Measurements from ENCODE around the gene PLCD3. TPM values are rescaled to one million over a fixed set of nuclear protein-coding genes. Genes with fewer than 3 reads are reported as not detected.

The PLCD3 gene
- total RNA-seq, 2 experiments from 2014 or later: 4.2 to 4.9 TPM

GRCh38 chr17:45147581-45148182, 15.4 kb upstream of the PLCD3 start:
- peaks cover 29% of the 10 kb centered on the region for H3K4me1 Mint-ChIP-seq

DNA sequence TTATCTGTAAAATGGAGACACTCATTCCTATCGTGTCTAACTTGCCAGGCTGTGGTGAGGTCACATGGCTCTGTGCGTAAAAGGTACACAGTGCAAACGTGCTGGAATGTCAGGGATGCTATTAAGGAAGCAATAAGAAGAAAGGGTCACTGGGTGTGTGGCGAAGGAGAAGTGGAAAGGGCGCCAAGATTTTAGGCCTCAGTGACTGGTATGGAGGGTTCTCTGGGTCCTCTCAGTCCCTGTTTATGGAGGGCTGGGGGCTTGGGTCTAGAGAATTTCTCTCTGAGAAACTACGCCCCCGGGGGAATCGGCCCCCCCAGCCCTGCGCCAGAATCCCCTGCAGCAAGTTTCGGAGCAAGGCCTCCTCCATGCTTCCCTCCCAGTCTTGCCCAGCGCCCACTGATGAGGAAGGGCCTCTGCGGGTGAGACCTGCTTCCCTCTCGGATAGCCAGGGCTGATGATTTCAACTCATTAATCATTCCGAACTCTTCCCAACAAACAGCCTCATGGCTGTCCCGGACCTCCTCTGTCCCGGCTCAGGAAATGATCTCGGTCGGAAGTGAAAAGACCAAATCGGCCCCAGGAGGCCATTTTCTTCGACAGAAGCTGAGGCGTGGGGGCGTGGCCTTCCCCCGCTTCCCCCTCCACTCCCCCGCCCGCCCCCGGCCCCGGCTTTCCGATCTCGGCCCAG, 14.7 kb upstream of the PLCD3 start:
- Mint-ChIP-seq H3K4me3 (peak overlapping the region; percentile 99), H3K4me1 (peaks cover 29% of the 10 kb centered on the region), H3K27me3 (no peaks in the 10 kb centered on the region), H3K36me3 (peaks cover 8% of the 10 kb centered on the region), H3K27ac (peak overlapping the region; percentile 100), H3K9me3 (no peaks in the 10 kb centered on the region)
- ATAC-seq (ENCODE audit: low read depth) (peak; percentile 6), DNase-seq (no peak)
- POLR2A ChIA-PET: interaction anchor here (0.7 to 8.8 kb wide), 12 partner anchors 10 to 170 kb away, joined by 3 to 290 read pairs (median 12); partner anchors contain the start of genes ACBD4, HEXIM2, MAP3K14 and NMT1

More at GRCh38 chr17:45147581-45148182, 15.4 kb upstream of the PLCD3 start:
- POLR2A ChIA-PET: interaction anchor here (0.6 to 8.8 kb wide), 24 partner anchors 8 to 1615 kb away, joined by 3 to 290 read pairs (median 9); partner anchors contain the start of genes ACBD4, FMNL1, HEXIM2 and MAP3K14
- Mint-ChIP-seq H3K27ac (peak overlapping the region; percentile 100), H3K27me3 (no peaks in the 10 kb centered on the region), H3K9me3 (no peaks in the 10 kb centered on the region), H3K36me3 (peaks cover 8% of the 10 kb centered on the region), H3K4me3 (peak overlapping the region; percentile 99)
- peak; percentile 27 for ATAC-seq (ENCODE audit: low read depth)
- DNase-seq: peak; percentile 86

DNA sequence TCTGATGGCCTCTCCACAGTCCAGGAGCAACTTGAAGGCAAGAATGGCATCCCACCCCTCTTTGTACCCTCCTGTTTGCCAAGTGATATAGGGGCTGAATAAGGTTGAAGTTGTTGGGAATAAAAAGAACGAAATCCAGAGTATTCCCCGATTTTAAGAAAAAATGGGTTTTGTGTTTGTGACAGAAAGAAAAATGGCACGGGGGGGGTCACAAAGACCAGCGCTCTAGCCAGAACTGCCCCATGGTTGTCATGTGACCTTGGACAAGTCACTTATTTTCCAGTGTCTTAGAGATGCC, 14.2 kb upstream of the PLCD3 start:
- POLR2A ChIA-PET: interaction anchor here (0.9 to 8.8 kb wide), 3 partner anchors 10 to 26 kb away, joined by 5 to 290 read pairs (median 12); partner anchors contain the start of genes ACBD4 and HEXIM2
- H3K27ac Mint-ChIP-seq: peak overlapping the region; percentile 100
- no peaks in the 10 kb centered on the region for H3K27me3 Mint-ChIP-seq
- H3K36me3 Mint-ChIP-seq: peaks cover 8% of the 10 kb centered on the region
- ATAC-seq (ENCODE audit: low read depth): no peak
- DNase-seq: no peak
- H3K4me1 Mint-ChIP-seq: peaks cover 26% of the 10 kb centered on the region
- H3K9me3 Mint-ChIP-seq: no peaks in the 10 kb centered on the region
- H3K4me3 Mint-ChIP-seq: peak overlapping the region; percentile 99

DNA sequence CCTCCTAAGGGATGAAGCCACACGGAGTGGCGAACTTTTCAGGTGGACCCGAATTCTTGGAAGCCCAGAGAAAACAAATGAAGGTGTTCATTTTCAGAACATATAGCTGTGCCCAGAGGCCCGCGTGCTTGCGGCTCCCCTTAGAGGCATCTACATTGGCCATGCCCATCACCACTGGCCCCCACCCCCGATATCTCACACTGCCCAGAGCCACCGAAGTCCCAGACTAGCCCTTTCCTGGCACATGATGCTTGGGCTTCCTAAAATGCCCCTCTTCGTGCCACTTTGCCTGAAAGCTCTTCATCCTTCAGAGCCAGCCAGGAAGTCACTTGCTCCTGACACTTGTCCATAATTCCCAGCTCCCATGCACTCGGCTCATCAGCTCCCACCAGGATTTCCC, 13.9 kb upstream of the PLCD3 start:
- POLR2A ChIA-PET: interaction anchor here (0.9 to 8.8 kb wide), 3 partner anchors 10 to 26 kb away, joined by 5 to 290 read pairs (median 12); partner anchors contain the start of genes ACBD4 and HEXIM2
- peaks cover 8% of the 10 kb centered on the region for H3K36me3 Mint-ChIP-seq
- peak overlapping the region; percentile 100 for H3K27ac Mint-ChIP-seq
- no peaks in the 10 kb centered on the region for H3K9me3 Mint-ChIP-seq
- H3K27me3 Mint-ChIP-seq: no peaks in the 10 kb centered on the region
- DNase-seq (no peak), ATAC-seq (ENCODE audit: low read depth) (no peak)
- H3K4me1 Mint-ChIP-seq: peaks cover 24% of the 10 kb centered on the region
- H3K4me3 Mint-ChIP-seq: peak overlapping the region; percentile 99

GRCh38 chr17:45145035-45145389, 12.7 kb upstream of the PLCD3 start:
- peak overlapping the region; percentile 51 for H3K4me3 Mint-ChIP-seq
- no peaks in the 10 kb centered on the region for H3K27me3 Mint-ChIP-seq
- ATAC-seq (ENCODE audit: low read depth) (no peak), DNase-seq (no peak)
- H3K27ac Mint-ChIP-seq: peak overlapping the region; percentile 42
- POLR2A ChIA-PET: interaction anchor here (1.6 to 8.8 kb wide), 3 partner anchors 9 to 16 kb away, joined by 12 to 290 read pairs (median 12); partner anchors contain the start of genes ACBD4 and HEXIM2
- peaks cover 10% of the 10 kb centered on the region for H3K36me3 Mint-ChIP-seq
- peaks cover 20% of the 10 kb centered on the region for H3K4me1 Mint-ChIP-seq
- H3K9me3 Mint-ChIP-seq: no peaks in the 10 kb centered on the region

GRCh38 chr17:45144199-45145034, 12.1 kb upstream of the PLCD3 start:
- ATAC-seq (ENCODE audit: low read depth) (no peak), DNase-seq (peak; percentile 57)
- Mint-ChIP-seq H3K4me1 (peaks cover 20% of the 10 kb centered on the region), H3K9me3 (no peaks in the 10 kb centered on the region), H3K36me3 (peaks cover 9% of the 10 kb centered on the region), H3K4me3 (peak overlapping the region; percentile 67), H3K27ac (peak overlapping the region; percentile 48), H3K27me3 (no peaks in the 10 kb centered on the region)
- POLR2A ChIA-PET: interaction anchor here (0.5 to 2.5 kb wide), 3 partner anchors 8 to 946 kb away, joined by 3 to 12 read pairs (median 12); partner anchors contain the start of genes ACBD4 and HEXIM2

GRCh38 chr17:45143767-45144198, 11.5 kb upstream of the PLCD3 start:
- peak overlapping the region; percentile 67 for H3K4me3 Mint-ChIP-seq
- no peaks in the 10 kb centered on the region for H3K27me3 Mint-ChIP-seq
- peaks cover 19% of the 10 kb centered on the region for H3K4me1 Mint-ChIP-seq
- no peak for ATAC-seq (ENCODE audit: low read depth)
- peaks cover 9% of the 10 kb centered on the region for H3K36me3 Mint-ChIP-seq
- peak; percentile 54 for DNase-seq
- POLR2A ChIA-PET: interaction anchor here (0.5 to 1.6 kb wide), 2 partner anchors 17 to 945 kb away, joined by 3 to 12 read pairs; partner anchors contain the start of gene HEXIM2
- H3K27ac Mint-ChIP-seq: peak overlapping the region; percentile 68
- H3K9me3 Mint-ChIP-seq: no peaks in the 10 kb centered on the region

- Mint-ChIP-seq H3K4me3 (peak overlapping the region; percentile 67), H3K9me3 (no peaks in the 10 kb centered on the region), H3K27me3 (no peaks in the 10 kb centered on the region), H3K4me1 (peaks cover 16% of the 10 kb centered on the region), H3K27ac (peak overlapping the region; percentile 34), H3K36me3 (peaks cover 5% of the 10 kb centered on the region)
- POLR2A ChIA-PET: interaction anchor here (1.6 kb wide), 1 partner anchor 18 kb away, joined by 12 read pairs; the partner anchor contains the start of gene HEXIM2
- ATAC-seq (ENCODE audit: low read depth) (no peak), DNase-seq (no peak)
Observed at GRCh38 chr17:45143094-45143670, 10.9 kb upstream of the PLCD3 start.

GRCh38 chr17:45139533-45139920, 7.2 kb upstream of the PLCD3 start:
- no peak overlapping the region for H3K27ac Mint-ChIP-seq
- H3K9me3 Mint-ChIP-seq: no peaks in the 10 kb centered on the region
- no peaks in the 10 kb centered on the region for H3K27me3 Mint-ChIP-seq
- ATAC-seq (ENCODE audit: low read depth): no peak
- DNase-seq: no peak
- POLR2A ChIA-PET: interaction anchor here (0.5 to 2.3 kb wide), 4 partner anchors 9 to 69 kb away, joined by 3 to 9 read pairs (median 4); partner anchors contain the start of genes HEXIM1 and HEXIM2
- H3K36me3 Mint-ChIP-seq: peaks cover 2% of the 10 kb centered on the region
- H3K4me1 Mint-ChIP-seq: peaks cover 11% of the 10 kb centered on the region
- no peak overlapping the region for H3K4me3 Mint-ChIP-seq

DNA sequence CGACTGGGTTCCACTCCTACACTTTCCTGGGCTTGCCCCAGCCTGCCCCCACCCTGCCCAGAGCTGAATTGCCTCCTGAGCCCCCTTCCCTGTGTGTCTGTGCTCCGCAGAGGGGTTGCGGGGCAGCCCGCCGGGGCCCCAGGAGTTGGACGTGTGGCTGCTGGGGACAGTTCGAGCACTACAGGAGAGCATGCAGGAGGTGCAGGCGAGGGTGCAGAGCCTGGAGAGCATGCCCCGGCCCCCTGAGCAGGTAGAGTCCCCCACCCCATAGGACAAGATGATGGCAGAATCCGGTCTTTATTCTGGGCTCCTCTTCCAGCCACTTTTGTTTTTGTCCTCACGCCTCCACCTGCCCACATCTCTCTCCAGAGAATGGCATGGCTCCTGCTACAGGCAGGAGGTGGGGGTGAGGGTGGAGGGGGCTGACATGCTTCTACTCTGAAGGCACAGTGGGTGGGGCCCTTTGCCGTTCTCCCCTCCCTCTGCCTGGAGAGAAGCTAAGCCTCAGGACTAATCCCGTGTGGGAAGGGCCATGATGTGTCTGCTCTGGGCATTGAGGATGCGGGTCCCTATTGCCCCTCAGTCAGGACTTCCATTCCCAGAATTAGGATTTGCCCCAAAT, 6.7 kb upstream of the PLCD3 start:
- H3K27ac Mint-ChIP-seq: no peak overlapping the region
- ATAC-seq (ENCODE audit: low read depth): no peak
- H3K27me3 Mint-ChIP-seq: no peaks in the 10 kb centered on the region
- DNase-seq: no peak
- peaks cover 11% of the 10 kb centered on the region for H3K4me1 Mint-ChIP-seq
- no peaks in the 10 kb centered on the region for H3K9me3 Mint-ChIP-seq
- no peak overlapping the region for H3K4me3 Mint-ChIP-seq
- peaks cover 2% of the 10 kb centered on the region for H3K36me3 Mint-ChIP-seq
- POLR2A ChIA-PET: interaction anchor here (0.5 to 2.3 kb wide), 3 partner anchors 9 to 69 kb away, joined by 3 to 9 read pairs (median 6); partner anchors contain the start of genes HEXIM1 and HEXIM2

GRCh38 chr17:45137561-45138305, 5.4 kb upstream of the PLCD3 start:
- DNase-seq (no peak), ATAC-seq (ENCODE audit: low read depth) (no peak)
- Mint-ChIP-seq H3K4me3 (no peak overlapping the region), H3K4me1 (peaks cover 12% of the 10 kb centered on the region), H3K9me3 (no peaks in the 10 kb centered on the region), H3K27ac (no peak overlapping the region), H3K36me3 (peaks cover 2% of the 10 kb centered on the region), H3K27me3 (no peaks in the 10 kb centered on the region)
- POLR2A ChIA-PET: interaction anchor here (1.0 to 3.6 kb wide), 3 partner anchors 8 to 23 kb away, joined by 4 to 70 read pairs (median 12); partner anchors contain the start of gene HEXIM1
